Mucosa of rectum (tissue), 2 donors: ENCODE results near the gene OPHN1.
"Not testable (repeated sequence)": the region's sequence is repeated elsewhere in the genome, so short reads cannot be mapped to it uniquely, and the experiment has no call there.

Experiments
- H3K27ac ChIP-seq, 2 donors: one replicate each; pipeline ENCODE4 v1.7.0; 2013; ENCODE audit warnings: inconsistent platforms in 2 of 2, low read depth in 2 of 2, low read length in 2 of 2
- H3K27me3 ChIP-seq, 2 donors: one replicate each; pipeline ENCODE4 v1.7.0; 2013; ENCODE audit warnings: low read length in 2 of 2; ENCODE audit not compliant: control insufficient read depth in 2 of 2, insufficient read depth in 2 of 2
- H3K36me3 ChIP-seq, 2 donors: one replicate each; pipeline ENCODE4 v1.7.0; 2013; ENCODE audit warnings: low read length in 2 of 2; ENCODE audit not compliant: control insufficient read depth in 2 of 2, insufficient read depth in 2 of 2
- H3K4me1 ChIP-seq, 2 donors: one replicate each; pipeline ENCODE4 v1.7.0; 2013; ENCODE audit warnings: low read length in 2 of 2, mild to moderate bottlenecking in 1 of 2; ENCODE audit not compliant: control insufficient read depth in 2 of 2, insufficient read depth in 2 of 2
- H3K4me3 ChIP-seq, 2 donors: one replicate each; pipeline ENCODE4 v1.7.0; 2013; ENCODE audit warnings: low read length in 2 of 2
- H3K9ac ChIP-seq, 2 donors: one replicate each; pipeline ENCODE4 v1.7.0; 2013; ENCODE audit warnings: low read length in 2 of 2, low read depth in 1 of 2, mild to moderate bottlenecking in 1 of 2
- H3K9me3 ChIP-seq, 2 donors: one replicate each; pipeline ENCODE4 v1.7.0; 2013; ENCODE audit warnings: low read length in 2 of 2; ENCODE audit not compliant: control insufficient read depth in 2 of 2
- donor health status: healthy.
- donor health status: Normal muscosa, but diverticular disease.

Gene OPHN1

DNA sequence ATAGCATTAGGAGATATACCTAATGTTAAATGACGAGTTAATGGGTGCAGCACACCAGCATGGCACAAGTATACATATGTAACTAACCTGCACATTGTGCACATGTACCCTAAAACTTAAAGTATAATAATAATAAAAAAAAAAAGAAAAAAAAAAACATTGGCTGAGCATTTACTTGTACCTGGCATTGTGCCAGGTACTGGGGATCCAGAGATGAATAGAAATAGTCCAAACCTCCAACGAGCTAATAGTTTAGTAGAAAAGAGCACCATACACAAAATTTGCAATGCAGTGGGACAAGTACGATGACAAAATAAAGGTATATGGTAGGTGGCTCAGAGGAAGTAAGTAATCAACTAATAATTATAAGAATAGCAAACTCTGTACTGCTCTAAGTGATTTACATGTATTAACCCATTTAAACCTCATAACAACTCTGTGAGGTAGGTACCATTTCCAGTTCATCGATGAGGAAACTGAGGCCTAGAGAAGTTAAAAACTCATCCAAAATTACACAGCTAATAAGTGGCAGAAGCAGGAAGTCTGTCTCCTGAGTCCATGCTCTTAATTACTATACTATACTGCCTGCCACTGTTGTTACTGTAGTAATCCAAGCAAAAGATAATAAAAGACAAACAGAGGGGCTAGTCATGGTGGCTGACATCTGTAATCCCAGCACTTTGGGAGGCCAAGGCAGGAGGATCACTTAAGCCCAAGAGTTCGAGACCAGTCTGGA, 319.3 kb downstream of the OPHN1 start:
- Histone ChIP-seq H3K27me3 (peaks cover 0 to 3% of the 10 kb centered on the region in 2 donors), H3K36me3 (no peaks in the 10 kb centered on the region), H3K4me1 (no peaks in the 10 kb centered on the region), H3K9ac (no peak overlapping the region), H3K4me3 (no peak overlapping the region), H3K9me3 (no peaks in the 10 kb centered on the region), H3K27ac (no peak overlapping the region)

DNA sequence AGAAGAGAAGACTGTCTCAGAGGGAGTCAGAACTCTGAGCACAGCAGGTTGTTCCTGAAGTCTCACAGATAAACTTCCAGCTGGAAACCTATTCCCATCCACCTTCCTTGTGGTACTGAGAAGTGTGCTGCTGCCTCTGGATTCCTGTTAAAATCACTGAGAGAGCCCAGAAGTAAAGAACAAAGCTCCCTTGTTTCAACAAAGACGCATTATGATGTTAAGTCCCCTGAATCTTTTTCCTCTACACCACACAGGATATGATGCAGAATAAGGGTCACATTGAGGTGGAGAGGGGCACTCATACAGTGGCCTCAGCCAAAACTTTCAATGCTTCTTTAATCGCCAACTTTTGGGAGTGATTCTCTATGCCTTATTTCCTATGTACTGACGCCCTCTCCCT, 321.0 kb downstream of the OPHN1 start:
- Histone ChIP-seq H3K9ac (no peak overlapping the region), H3K4me3 (no peak overlapping the region), H3K27ac (no peak overlapping the region), H3K9me3 (no peaks in the 10 kb centered on the region), H3K36me3 (no peaks in the 10 kb centered on the region), H3K4me1 (no peaks in the 10 kb centered on the region), H3K27me3 (no peaks in the 10 kb centered on the region)

DNA sequence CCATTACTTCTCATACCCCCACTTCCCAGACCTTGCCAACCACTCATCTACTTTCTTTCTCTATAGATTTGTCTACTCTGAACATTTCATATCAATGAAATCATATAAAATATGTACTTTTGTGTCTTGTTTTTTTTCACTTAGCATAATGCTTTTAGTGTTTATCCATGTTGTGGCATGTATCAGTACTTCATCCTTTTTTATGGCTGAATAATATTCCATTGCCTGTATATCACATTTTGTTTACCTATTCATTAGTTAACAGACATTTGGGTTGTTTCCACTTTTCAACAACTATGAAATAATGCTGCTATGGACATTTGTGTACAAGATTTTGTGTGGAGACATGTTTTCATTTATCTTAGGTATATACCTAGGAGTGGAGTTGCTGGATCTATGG, 324.1 kb downstream of the OPHN1 start:
- Histone ChIP-seq H3K9me3 (no peaks in the 10 kb centered on the region), H3K9ac (no peak overlapping the region), H3K36me3 (no peaks in the 10 kb centered on the region), H3K27me3 (no peaks in the 10 kb centered on the region), H3K27ac (no peak overlapping the region), H3K4me3 (no peak overlapping the region), H3K4me1 (no peaks in the 10 kb centered on the region)

DNA sequence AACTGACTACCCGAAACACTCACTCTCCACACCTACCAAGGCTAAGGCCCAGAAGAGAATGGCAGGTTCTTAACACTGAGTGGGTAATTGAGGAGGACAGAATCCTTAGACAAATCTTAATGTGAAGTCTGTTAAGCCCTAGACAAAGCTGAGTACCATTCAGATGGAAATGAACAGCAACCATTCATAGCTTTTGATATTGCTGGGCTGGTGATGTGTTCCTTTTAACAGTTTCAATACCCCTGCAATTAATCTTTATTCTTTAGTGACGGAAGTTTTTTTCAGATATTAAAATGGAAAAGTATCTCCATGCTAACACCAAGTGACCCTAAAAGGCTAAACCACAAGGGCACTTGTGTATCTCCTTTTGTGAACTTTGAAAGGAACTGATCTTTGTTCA, 334.9 kb downstream of the OPHN1 start:
- Histone ChIP-seq H3K4me1 (no peaks in the 10 kb centered on the region), H3K36me3 (no peaks in the 10 kb centered on the region), H3K9ac (no peak overlapping the region), H3K4me3 (no peak overlapping the region), H3K27me3 (peaks cover 0 to 3% of the 10 kb centered on the region in 2 donors), H3K27ac (no peak overlapping the region), H3K9me3 (no peaks in the 10 kb centered on the region)

DNA sequence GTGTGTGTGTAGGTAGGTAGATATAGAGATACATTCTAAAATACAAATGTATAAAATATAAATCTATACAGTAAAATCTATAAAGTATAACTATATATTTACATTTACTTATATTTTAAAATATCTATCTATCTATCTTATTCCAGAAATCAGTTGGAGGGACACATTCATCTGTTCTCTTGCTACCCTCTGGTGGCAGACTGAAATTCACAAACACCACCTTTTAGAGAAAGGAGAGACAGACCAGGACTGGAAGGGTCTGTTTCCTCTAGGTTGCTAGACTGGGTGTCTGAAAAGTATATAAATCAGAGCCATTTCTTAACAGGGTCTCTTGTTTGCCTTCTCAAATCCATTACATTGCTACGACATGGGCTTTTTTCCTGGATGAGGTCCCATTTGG, 343.0 kb downstream of the OPHN1 start:
- Histone ChIP-seq H3K27me3 (peaks cover 2 to 3% of the 10 kb centered on the region in 2 donors), H3K27ac (no peak overlapping the region), H3K9ac (no peak overlapping the region), H3K4me3 (no peak overlapping the region), H3K9me3 (no peaks in the 10 kb centered on the region), H3K36me3 (no peaks in the 10 kb centered on the region), H3K4me1 (no peaks in the 10 kb centered on the region)

DNA sequence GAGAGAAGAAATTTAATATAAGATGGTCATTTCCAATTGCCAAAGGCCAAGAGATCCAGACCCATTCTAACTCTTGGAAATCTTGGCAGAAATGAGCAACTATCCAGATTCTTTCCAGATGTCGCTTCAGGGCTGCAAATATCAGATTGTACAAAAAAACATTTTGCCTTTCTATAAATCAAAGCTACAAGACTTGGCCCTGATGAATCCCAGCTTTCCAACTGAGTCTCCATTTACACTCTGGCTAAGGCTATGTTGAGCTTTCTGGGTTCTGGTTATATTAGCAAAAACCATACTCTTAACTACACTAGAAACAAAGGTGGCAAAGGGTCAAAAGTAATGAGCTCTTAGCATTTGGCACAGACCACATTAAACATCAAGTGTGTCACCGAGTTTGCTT, 345.8 kb downstream of the OPHN1 start:
- Histone ChIP-seq H3K27me3 (peaks cover 0 to 2% of the 10 kb centered on the region in 2 donors), H3K4me3 (no peak overlapping the region), H3K4me1 (no peaks in the 10 kb centered on the region), H3K27ac (no peak overlapping the region), H3K9ac (no peak overlapping the region), H3K9me3 (no peaks in the 10 kb centered on the region), H3K36me3 (no peaks in the 10 kb centered on the region)

DNA sequence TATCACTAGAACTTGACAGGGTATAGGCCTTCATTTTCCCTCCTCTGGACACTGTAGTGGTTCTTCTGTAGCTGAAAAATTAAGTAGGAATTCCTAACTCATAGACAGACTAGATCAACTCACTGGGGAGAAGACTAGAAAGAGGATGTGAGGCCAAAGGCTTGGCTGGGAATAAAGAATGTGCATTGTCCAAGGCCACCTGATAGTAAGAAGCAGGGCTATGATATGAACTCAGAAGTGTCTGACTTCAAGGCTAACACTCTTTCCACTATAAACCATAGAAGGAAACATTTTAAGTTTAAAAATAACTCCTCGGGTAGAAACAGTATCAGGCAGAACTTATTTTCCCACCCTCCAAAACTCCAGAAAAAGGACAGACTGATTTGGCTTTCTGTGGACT, 346.6 kb downstream of the OPHN1 start:
- no peaks in the 10 kb centered on the region for H3K27me3 ChIP-seq
- no peaks in the 10 kb centered on the region for H3K4me1 ChIP-seq
- H3K9me3 ChIP-seq: no peaks in the 10 kb centered on the region
- H3K9ac ChIP-seq: no peak overlapping the region
- H3K4me3 ChIP-seq: no peak overlapping the region
- no peak overlapping the region for H3K27ac ChIP-seq
- H3K36me3 ChIP-seq: no peaks in the 10 kb centered on the region

DNA sequence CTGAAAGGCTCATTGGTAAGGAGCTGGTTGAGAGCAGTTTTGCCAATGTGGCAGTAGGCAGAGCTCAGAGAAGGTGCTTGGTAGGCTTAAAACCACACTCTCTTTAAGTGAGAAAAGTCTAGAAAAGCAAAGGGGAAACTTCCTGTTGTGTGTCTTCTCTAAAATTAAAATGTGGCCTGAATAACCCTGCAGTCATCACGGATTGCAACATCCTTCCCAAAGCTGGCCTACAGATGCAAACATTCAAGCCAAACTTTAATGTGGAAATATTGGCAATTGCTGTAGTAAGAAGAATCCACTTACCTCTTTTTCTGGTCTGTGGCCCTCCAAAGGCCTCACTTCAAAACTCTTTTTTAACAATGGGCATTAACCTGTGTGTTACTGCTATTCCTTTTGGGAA, 348.5 kb downstream of the OPHN1 start:
- Histone ChIP-seq H3K27me3 (no peaks in the 10 kb centered on the region), H3K27ac (no peak overlapping the region), H3K9ac (no peak overlapping the region), H3K4me3 (no peak overlapping the region), H3K36me3 (no peaks in the 10 kb centered on the region), H3K9me3 (no peaks in the 10 kb centered on the region), H3K4me1 (no peaks in the 10 kb centered on the region)

DNA sequence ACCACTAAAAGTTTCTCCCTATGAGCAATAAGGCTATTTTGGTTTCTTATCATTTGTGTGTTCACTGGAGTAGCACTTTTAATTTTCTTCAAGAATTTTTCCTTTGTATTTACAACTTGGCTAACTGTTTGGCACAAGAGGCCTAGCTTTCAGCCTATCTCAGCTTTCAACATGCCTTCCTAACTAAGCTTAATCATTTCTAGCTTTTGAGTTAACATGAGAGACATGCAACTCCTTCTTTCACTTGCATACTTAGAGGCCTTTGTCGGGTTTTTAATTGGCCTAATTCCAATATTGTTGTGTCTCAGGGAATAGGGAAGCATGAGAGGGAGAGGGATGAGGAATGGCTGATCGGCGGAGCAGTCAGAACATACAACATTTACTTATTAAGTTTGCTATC, 349.8 kb downstream of the OPHN1 start:
- no peaks in the 10 kb centered on the region for H3K4me1 ChIP-seq
- H3K27me3 ChIP-seq: no peaks in the 10 kb centered on the region
- H3K27ac ChIP-seq: no peak overlapping the region
- H3K4me3 ChIP-seq: no peak overlapping the region
- no peaks in the 10 kb centered on the region for H3K9me3 ChIP-seq
- H3K9ac ChIP-seq: no peak overlapping the region
- no peaks in the 10 kb centered on the region for H3K36me3 ChIP-seq

DNA sequence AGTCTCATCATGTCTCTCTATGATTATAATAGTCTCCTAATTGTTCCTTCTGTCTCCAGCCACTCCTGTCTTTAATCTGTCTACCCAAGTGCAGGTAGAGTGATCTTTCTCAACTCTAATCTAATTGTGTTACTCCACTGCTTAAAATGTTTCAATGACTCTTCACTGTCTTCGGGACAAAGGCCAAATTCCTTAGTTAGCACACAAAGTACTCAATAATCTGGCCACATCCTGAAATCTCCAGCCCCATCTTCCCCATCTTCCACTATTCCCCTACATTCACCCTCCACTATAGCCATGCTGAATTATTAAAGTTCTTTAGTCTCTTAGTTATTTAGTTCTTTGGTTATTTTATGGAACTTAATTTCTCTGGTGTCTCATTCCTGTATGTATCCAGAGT, 353.3 kb downstream of the OPHN1 start:
- no peak overlapping the region for H3K9ac ChIP-seq
- H3K4me1 ChIP-seq: no peaks in the 10 kb centered on the region
- H3K27me3 ChIP-seq: no peaks in the 10 kb centered on the region

DNA sequence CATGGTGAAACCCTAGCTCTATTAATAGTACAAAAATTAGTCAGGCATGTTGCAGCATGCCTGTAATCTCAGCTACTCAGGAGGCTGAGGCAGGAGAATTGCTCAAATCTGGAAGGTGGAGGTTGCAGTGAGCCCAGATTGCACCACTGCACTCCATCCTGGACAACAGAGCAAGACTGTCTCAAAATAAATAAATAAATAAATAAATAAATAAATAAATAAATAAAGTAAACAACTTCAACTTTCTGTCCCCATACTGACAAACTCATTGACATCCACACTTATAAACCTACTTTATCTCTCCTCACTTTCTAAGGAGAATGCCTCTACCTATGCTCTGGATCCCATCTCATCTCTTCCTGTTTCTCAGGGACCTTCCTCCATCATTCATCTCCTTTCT, 354.5 kb downstream of the OPHN1 start:
- H3K4me3 ChIP-seq, H3K4me1 ChIP-seq, H3K27me3 ChIP-seq, H3K36me3 ChIP-seq, H3K9me3 ChIP-seq, H3K27ac ChIP-seq, H3K9ac ChIP-seq: not testable (repeated sequence)

More for the DNA sequence above, 353.3 kb downstream of the OPHN1 start:
- no peaks in the 10 kb centered on the region for H3K36me3 ChIP-seq
- no peak overlapping the region for H3K27ac ChIP-seq
- no peaks in the 10 kb centered on the region for H3K9me3 ChIP-seq
- H3K4me3 ChIP-seq: no peak overlapping the region
